ENCODE data around the gene CAPZA2.
"Not testable (repeated sequence)": the region's sequence is repeated elsewhere in the genome, so short reads cannot be mapped to it uniquely, and the experiment has no call there.

The CAPZA2 gene

DNA sequence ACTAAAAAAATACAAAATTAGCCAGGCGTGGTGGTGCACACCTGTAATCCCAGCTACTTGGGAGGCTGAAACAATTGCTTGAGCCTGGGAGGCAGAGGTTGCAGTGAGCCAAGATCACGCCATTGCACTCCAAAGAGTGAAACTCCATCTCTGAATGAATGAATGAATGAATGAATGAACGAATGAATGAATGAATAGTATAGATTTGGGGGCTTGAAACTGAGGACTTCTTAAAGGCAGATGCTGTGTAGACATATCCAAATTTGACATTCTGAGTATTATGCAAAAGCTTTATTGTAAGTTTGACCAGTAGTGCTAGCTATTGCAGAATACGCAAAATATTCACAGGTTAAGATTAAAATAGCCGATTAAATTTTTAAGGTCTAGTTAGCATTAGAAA is 60.2 kb downstream of the CAPZA2 start:
- DNase-seq: no peak

DNA sequence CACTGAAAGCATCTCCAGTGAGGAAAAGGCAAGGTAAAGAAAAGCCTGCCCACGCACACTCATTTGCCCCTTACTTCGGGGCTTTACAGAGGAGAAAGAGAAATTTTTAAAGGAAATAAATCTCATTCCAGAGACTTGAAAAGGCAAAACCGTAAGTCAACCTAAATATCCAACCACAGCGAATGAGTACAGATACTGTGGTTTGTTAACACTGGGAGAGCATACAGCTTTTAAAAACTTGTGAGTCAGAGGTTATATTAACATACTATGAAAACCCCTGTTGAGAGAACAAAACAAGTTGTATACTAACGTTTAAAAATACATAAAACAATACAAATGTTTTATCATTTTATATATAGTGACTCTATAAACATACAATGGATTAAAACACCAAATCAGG is 62.4 kb downstream of the CAPZA2 start:
- no peak for DNase-seq

DNA sequence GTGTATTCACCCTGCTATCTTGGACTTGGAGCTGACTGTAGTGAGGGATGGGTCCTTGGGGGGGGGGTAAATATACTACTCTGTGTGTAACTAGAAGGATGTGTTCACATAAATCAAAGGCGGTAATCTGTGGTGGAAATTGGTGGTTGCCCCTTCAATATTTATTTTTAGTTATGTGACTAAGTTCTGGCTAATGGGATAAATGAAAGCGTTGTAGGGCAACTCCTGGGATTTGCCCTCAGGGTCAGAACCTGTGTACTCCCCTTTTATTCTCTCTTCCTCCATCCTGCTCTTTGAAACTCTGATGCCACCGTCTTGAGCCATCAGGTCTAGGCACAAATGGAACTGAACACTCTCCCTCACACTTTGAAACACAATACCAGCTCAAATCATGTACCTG is 66.6 kb downstream of the CAPZA2 start:
- DNase-seq: no peak

DNA sequence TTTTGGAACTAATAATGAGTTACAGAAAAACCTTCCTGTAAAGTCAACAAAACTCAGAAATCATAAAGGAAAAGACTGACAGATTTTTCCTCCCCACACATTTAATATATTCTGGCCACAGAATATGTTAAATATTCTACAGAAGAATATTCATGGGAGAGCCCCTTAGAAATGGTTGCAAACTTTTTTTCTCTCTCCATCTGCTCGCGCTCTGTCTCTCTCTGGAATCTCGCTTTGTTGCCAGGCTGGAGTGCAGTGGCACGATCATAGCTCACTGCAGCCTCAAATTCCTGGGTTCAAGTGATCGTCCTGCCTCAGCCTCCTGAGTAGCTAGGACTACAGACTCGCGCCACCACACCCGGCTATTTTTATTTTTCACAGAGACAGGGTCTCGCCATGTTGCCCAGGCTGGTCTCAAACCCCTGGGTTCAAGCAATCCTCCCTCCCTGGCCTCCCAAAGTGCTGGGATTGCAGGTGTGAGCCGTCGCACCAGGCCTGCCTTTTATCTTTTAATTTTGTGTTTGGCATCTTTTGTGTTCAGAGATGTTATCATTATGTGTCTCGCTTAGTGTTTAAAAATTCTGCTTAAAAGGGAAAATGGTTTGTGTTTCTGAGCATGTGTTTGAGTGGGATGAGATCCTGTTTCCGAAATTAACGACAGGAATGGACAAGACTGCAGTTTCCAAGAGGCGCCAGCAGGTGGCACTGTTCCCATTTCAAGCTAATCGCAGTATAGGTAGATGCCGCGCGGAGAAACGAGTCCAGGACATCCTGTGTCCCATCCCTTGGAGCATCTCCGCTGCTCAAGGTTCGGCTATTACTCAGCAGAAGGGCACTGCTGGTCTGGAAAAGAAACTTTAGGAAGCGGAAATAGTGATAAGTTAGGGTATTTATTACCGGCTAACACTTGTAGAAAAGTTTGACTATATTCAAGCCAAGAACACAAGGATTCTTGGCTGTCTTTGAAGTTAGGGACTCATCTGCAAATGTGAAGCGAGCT is 67.8 kb downstream of the CAPZA2 start:
- peak; percentile 64 to 69 for DNase-seq

DNA sequence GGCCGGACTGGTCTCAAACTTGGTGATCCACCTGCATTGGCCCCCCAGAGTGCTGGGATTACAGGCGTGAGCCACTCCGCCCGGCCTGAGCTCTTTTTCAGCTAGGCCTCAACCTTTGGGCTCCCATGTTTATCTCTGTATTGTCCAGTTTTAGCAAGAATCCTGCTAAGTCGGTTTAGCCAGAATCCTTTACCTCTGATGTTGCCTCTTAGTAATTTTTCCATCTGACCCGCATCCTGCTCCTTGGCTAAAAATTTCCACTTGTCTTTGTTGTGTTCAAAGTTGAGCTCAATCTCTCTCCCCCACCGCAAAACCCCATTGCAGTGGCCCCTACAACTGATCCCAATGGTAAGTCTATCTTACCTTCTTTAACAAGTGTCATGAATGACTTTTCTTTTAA is 70.2 kb downstream of the CAPZA2 start:
- no peak for DNase-seq

DNA sequence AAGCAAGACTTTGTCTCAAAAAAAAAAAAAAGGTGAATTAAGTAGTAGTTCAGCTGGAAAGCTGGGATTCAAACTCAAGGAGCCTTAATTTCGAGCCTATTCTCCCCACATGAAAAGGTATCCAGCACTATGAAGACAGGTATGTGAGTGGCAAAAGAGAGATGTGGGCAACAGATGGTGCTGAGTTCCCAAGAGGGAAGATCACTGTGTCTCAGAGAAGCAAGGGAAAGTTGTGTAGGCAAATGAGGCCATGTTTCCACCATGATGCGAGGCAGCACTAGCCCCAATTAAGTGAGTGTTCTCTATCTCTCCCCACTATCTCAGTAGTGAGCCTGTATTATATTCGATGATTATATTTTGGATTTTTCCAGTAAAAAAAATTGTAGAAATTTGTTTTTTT is 71.1 kb downstream of the CAPZA2 start:
- DNase-seq: no peak

DNA sequence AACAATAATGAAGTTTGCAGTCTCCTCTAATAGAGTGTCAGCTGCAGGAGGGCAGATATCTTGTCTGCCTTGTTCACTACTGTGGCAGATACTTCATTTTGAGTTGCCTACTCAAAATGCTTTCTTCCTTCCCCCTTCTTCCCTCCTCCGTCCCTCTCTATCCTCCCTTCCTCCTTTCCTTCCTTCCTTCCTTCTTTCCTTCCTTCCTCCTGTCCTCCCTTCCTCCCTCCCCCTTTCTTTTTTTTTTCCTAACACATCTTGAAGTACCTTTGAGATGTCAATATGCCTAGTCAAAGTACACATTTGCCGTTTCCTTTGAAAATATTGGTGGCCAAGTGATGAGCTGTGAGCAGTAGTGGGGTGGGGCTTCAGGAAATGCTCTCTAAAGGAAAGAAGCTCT is 72.2 kb downstream of the CAPZA2 start:
- DNase-seq: no peak

DNA sequence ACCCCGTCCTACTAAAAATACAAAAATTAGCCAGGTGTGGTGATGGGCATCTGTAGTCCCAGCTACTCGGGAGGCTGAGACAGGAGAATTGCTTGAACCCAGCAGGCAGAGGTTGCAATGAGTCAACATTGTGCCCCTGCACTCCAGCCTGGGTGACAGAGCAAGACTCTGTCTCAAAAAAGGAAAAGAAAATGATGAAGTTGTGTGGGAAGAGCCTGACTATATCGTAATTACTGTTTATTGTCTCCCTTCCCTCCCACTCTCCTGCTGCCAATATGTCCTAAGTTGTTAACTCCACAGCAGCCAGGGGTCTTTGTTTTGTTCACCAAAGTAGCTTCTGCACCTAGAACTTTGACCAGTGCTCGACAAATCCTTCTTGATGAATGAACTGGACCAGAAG is 74.5 kb downstream of the CAPZA2 start:
- not testable (repeated sequence) for DNase-seq

DNA sequence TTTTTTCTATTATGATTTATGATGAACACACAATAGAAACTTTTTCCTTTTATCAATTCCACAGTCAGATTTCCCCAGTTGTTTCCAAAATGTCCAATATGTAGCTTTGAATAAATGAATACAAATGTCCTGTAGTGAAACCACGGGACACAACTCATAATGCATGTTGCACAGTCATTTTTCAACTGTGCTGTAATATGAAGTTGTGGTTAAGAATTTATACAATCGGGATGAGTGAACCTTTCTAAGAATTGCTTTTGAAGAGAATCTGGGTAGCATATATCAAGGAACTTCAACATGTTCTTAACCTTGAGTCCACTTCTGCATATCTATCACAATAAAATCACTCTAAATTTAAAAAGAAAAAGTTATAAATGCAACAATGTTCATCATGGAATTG is 76.3 kb downstream of the CAPZA2 start:
- no peak for DNase-seq

DNA sequence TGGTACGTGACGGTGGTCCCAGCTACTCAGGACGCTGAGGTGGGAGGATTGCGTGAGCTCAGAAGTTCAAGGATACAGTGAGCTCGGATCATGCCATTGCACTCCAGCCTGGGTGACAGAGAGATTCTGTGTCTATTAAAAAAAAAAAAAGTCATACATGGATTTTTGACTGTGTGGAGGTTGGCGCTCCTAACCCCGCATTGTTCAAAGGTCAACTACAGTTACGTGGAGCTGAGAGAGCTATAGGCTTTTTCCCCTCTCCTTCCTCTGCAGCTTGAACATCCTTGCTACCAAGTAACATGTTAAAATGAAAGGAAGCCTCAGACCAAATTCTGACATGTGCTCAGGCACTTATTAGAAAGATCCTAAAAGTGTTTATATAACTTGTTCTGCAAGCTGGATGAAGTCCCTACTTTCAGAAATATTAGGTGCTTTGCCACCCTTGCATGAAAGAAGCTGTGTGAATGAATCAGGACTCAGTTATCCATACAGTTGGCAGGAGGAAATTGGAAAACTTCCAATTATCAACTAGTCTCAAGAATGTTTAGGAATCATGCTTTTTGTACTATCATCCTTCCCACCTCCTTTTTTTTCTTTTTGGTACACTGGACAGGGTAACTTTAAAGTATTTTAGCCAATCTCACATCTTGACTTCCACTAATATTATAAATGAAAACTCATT is 78.4 kb downstream of the CAPZA2 start:
- no peak for DNase-seq

DNA sequence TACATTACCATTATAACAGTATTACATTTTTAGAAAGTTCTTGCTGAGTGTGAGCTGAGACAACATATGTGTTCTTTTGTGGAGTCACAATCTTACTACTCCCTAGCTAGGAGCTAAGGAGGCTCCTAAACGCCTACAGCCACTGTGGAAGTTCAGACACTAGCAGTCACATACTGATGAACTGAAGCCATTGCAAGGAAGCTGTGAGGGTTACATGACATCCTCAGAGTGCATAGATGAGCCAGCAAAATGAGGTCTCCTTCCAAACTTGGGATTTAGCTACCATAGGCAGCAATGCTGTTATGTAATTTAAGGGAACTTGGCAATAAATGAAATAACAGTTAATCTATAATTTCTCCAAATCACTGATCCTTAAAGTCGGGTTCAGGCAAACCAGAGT is 80.1 kb downstream of the CAPZA2 start:
- no peak for DNase-seq

DNA sequence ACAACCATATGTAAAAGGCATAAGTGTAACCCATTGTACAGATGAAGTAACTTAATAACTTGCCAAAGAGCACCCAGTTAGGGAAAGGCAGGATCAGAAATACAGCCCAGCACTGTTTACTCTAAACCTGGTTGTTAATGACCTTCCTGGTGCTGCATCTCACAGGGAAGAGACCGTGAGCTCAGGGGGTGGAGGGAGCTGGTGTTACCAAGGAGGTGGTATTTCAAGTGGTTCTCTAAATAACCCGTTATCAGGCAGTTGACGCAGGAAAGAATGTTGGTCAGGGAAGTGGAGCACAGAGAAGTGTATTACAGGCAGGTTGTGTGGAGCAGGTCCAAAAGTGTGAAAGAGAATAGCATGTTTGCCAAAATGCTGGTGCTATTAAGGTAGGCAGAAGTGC is 86.5 kb downstream of the CAPZA2 start:
- DNase-seq: peak in 1 of 2 experiments; percentile 23

DNA sequence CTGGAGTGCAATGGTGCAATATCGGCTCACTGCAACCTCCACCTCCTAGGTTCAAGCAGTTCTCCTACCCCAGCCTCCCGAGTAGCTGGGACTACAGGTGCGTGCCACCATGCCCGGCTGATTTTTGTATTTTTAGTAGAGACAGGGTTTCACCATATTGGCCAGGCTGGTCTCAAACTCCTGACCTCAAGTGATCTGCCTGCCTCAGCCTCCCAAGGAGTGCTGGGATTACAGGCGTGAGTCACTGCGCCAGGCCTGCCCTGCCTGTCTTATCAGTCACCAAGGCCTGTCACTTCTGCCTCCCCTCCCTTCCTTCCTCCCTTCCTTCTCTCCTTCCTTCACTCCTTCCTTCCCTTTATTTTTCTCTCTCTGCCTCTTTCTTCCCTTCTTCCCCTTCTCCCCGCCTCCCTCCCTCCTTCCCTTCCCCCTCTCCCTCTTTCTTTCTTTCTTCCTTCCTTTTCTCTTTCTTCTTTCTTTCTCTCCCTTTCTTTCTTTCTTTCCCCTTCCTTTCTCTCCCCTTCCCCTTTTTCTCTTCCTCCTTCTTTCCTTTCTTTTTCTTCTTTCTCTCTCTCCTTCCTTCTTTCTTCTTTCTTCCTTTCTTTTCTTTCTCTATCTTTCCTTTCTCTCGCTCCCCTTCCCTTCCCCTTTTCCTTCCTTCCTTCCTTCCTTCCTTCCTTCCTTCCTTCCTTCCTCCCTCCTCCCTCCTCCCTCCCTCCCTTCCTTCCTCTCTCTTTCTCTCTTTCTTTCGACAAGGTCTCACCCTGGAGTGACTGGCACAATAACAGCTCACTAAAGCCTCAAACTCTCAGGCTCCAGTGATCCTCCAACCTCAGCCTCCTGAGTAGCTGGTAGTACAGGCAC is 87.8 kb downstream of the CAPZA2 start:
- DNase-seq: no peak

DNA sequence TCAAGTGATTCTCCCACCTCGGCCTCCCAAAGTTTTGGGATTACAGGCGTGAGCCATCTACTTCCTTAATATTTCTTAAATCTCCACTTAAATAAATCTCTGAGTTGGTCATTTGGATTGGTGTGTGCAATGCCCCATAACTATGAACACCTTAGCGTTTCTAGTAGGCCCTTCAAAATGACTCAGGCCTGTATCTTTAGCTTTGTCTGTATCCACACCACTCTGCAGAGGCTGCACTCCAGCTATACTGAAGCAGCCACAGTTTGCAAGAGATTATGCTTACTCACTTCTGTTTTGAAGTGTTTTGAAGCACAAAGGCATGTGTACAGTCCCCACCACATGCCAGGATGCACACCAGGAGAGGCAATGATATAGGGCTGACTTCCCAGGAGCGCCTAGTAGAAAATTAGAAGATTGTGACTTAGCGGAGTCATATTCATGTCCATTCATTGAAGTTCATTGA is 88.5 kb downstream of the CAPZA2 start:
- no peak for DNase-seq

DNA sequence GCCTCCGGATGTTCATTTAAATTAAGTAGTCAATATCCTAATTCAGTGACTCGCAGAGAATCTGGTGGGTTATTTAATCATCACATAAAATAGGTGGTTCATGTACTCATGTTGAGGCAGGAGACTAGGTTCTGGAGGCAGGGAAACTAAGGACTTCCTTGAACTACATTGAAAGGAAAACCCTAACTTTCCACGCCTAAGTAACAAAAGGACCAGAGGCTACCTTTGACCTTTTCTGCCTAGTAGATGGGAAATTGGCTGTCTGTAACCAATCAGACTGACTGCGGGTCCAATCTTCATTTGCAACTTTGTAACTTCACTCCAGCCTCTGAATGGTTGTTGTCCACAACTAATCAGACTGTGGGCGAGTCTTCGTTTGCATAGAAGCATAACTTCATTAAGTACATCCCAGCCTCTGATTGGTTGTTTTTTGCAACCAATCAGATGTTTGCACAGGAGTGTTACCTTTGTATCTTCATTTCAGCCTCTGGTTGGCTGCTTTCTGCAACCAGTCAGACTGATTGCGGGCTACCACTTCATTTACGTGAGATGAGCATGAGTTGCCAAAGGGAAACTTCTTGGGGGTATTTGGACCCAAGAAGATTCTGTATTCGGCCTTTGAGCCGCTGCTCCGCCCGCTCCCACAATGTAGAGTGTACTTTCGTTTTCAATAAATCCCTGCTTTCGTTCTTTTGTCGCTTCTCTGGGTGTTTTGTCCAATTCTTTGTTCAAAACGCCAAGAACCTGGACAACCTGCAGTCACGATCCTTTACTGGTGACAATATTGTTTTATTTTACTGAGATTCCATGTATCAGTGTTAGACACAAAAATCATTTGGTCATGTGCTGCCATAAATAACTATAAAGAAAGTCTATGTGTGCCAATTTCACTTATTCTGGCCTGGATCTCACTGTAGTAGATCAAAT is 89.2 kb downstream of the CAPZA2 start:
- DNase-seq: no peak

DNA sequence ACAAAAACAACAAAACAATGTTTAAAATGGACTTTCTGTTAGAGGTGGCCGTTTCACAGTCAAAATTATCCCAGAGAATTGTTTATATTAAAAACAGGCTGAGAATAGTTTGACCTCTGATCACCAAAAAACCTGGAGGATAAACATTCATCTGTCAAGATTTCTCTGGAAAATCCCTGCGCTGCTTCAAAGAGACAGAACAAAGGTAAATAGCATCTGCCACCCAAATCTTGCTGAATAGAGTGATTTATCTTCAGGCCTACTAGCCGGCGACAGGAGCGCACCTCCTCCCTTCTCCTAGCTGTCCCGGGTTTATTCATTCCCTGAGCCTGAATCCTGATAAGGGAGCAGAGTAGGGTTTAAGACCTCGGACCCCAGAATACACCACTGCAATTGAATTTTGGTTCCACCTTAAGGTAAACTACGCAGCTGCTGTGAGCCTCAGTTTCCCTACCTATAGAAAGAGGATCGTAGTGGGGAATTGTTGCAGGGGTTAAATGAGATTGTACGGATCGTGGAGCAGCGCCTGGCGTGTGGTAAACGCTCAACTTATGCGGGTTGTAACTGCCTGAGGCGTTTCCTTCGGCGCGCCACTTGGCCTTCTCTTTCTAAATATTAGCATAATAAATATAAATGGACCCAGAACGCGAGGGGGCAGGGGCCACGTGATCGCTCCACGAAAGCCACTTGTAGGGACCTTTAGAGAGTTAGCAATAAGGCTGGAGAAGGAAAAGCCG is 90.4 kb downstream of the CAPZA2 start:
- peak; percentile 29 to 66 for DNase-seq

DNA sequence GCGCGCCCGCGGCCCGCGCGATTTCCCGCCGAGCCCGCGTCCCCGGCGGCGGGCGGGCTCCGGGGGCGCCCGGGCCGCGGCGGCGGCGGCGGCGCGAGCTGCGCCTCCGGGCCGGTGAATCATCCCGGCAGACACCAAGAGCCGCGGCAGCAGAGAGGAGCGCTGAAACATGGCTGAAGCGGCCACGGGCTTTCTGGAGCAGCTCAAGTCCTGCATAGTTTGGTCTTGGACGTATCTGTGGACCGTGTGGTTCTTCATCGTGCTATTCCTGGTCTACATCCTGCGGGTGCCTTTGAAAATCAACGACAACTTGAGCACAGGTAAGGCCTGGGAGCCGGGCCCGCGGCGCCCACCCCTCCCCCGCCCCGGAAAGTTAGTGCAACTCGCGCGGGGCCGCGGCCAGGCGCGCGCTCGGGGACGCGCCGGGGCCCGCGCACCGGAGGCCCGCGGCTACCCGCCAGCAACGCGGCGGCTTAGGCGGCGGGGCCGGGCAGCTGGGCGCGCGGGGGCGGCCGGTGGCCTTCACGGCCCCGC is 91.1 kb downstream of the CAPZA2 start, which contains the start of gene ST7:
TSS of gene ST7 (plus strand) at position 130 of the 534 bp plus-strand sequence. CDS start at position 170, 40 bp downstream.
- DNase-seq: peak; percentile 63 to 86

DNA sequence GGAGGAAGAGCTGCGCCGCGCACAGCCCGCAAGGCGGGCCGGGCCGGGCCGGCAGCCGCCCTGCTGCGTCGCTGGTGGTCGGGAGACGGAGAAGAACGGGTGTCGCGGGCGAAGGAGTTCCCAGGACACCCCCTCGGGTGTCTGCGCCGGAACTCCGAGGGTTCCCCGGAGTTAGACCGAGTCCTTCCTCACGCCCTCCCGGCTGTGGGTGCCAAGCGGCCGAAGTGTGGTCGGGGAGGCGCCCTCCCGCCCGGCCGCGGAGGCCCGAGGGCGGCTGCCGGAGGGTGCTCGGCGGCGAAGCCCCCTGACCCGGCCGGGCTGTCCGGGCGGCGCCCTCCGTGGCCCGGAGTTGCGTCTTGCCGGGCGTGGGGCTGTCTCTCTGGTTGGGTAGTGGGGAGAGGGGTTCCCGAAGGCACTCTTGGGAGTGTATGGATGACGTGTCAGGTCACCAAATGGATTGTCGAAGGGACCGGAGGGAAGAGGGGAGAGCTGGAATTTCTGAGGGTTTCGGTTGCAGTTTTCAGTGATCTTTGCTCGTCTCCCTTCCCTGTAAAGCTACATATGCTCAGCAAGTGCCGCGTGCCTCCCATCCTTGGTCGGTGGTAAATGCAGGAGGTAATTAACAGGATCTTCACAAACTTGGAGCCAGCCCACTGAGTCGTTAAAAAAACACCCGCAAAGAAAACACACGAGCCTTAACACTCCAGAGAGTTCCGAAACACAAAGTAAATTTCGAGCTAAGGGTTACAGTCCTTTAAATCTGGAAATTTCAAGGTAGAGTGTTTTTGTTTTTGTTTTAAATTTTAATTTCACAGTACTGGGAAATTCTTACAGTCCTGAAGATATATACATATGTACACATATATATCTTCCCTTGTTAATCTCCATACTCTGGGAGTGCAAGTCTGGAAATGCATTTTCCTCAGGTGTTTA is 91.8 kb downstream of the CAPZA2 start:
- DNase-seq: peak; percentile 31 to 36

DNA sequence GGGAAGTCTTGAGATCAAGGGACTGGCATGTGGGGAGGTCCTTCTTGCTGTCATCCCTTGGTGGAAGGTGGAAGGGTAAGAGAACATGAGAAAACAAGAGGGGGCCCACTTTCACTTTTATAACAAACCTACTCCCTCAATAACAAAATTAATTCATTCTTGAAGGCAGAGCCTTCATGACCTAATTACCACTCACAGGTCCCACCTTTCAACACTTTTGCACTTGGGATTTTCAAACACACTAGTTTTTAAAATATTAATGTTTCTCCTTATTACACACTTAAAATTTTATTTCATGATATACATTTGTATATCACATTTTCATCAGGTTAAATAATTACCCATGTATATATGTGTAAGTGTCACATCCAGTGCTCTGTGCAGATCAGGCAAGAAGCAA is 93.0 kb downstream of the CAPZA2 start:
- no peak for DNase-seq
